Heart right ventricle (tissue), 16 donors: Measurements from ENCODE around the gene TRAPPC14. TPM values are rescaled to one million over a fixed set of nuclear protein-coding genes. Genes with fewer than 3 reads are reported as not detected.

ENCODE experiments used
- ATAC-seq, 8 donors: fragments of 200-7000 bp; cut with Tn5 transposase; one replicate each; pipeline ENCODE4 v1.9.1; 2020; ENCODE audit warnings: mild to moderate bottlenecking in 8 of 8, moderate library complexity in 8 of 8, moderate number of reproducible peaks in 1 of 8
- DNase-seq, 2 donors: peaks; one replicate each; pipeline ENCODE4 v3.0.0-alpha.2; 2020
- H3K27ac ChIP-seq, 10 donors: fragments of 200-600 bp; sonication (generic) in 2 of 10; one replicate each; pipeline versions ENCODE4 v1.5.0 to v1.8.0; 2020 to 2022; ENCODE audit warnings: mild to moderate bottlenecking in 3 of 10
- H3K27me3 ChIP-seq, 7 donors: fragments of 200-600 bp; one replicate each; pipeline ENCODE4 v1.8.0; 2021 to 2022; ENCODE audit warnings: mild to moderate bottlenecking in 2 of 7
- H3K36me3 ChIP-seq, 9 donors: fragments of 200-600 bp; sonication (generic) in 1 of 9; one replicate each; pipeline versions ENCODE4 v1.5.0 to v1.8.0; 2020 to 2022; ENCODE audit warnings: mild to moderate bottlenecking in 2 of 9
- H3K4me1 ChIP-seq, 9 donors: fragments of 200-600 bp; sonication (generic) in 1 of 9; one replicate each; pipeline versions ENCODE4 v1.5.0 to v1.8.0; 2020 to 2022; ENCODE audit warnings: mild to moderate bottlenecking in 4 of 9
- H3K4me3 ChIP-seq, 10 donors: fragments of 200-600 bp; sonication (generic) in 2 of 10; one replicate each; pipeline versions ENCODE4 v1.5.0 to v1.8.0; 2020 to 2022; ENCODE audit warnings: mild to moderate bottlenecking in 7 of 10, moderate library complexity in 2 of 10
- H3K9me3 ChIP-seq, 11 donors: fragments of 200-600 bp in 10 of 11; sonication (generic) in 2 of 11; one replicate each; pipeline versions ENCODE4 v1.5.0 to v1.8.0; 2013 to 2022; ENCODE audit warnings: mild to moderate bottlenecking in 2 of 11, control low read depth in 1 of 11, moderate library complexity in 1 of 11
- CTCF ChIP-seq, 9 donors: fragments of 200-600 bp; sonication (generic) in 2 of 9; IDR thresholded peaks; one replicate each; pipeline versions ENCODE4 v1.5.0 to v1.8.0; 2021 to 2022; ENCODE audit warnings: antibody characterized with exemption in 9 of 9, mild to moderate bottlenecking in 5 of 9, moderate library complexity in 1 of 9
- WGBS, 2 donors: extraction: QIAGEN DNeasy Blood & Tissue Kit; methylation state at CpG; one replicate each; pipeline ENCODE4 v1.1.7; 2013; ENCODE audit warnings: inconsistent platforms in 1 of 2; 5-methylcytosine and 5-hydroxymethylcytosine counted together
- intact Hi-C, 10 donors: fragments of 100-400 bp; cut with DNase I; formaldehyde crosslinking; loops; one replicate each; pipeline versions ENCODE4 v1.11.1 to v1.14.2; 2022
- polyA plus RNA-seq, 2 donors: library from polyadenylated mRNA; stranded (reverse); fragments of 200-250 nt; gene quantifications; one replicate each; pipeline ENCODE4 v1.2.3, GENCODE V29; 2013
- total RNA-seq, 10 donors: library from RNA; stranded (reverse); fragmentation: NEBNext Ultra II Directional in 3 of 10; extraction: Animal tissue kit (Norgen Biotek cat#: 25700) in 3 of 10; gene quantifications; one replicate each; pipeline versions ENCODE4 v1.2.1 to v1.2.4, GENCODE V29; 2021 to 2023
- donor health status: Arrhythmogenic right ventricular cardiomyopathy.
- donor health status: ischemic (EF 13 %, LVEDD 7.1; RV severe dilation, severe dysfunction).
- donor health status: healthy with polysubstance abuse.
- donor health status: DM: no; HTN: yes; CAD: no.
- donor health status: DM: no; HTN: no; CAD: no.
- donor health status: ischemic (EF 25% LVEDD 6.9; RV normal size, moderate dysfunction).
- donor health status: ischemic (EF 25% LVEDD 5.7; RV mildly dilated, moderate dysfunction).
- donor health status: healthy.
- donor health status: DM: yes; HTN: yes; CAD: no.
- donor health status: Ischemic cardiomyopathy.
- donor health status: ischemic (EF 35%, LVEDD 5.7; RV mildly dilated, moderate dysfunction).
- donor health status: nonischemic (EF 11% LVEDD 7.7; RV severe dilation, severe dysfunction).
- donor health status: DM: yes; HTN: yes; CAD: no.
- donor health status: PGD.
- donor health status: ischemic (EF 29% LVEDD 5.4; RV normal size, mild dysfunction).
- donor health status: nonischemic (EF 23%, LVEDD 6.1; RV moderate dilation, normal function).

TRAPPC14 gene
- total and polyA plus RNA-seq, 12 donors, result 3.9 to 17.5 (median 7.7) TPM

GRCh38 chr7:100156331-100157068, 2.0 kb downstream of the TRAPPC14 start:
- DNase-seq, result no peak
- intact Hi-C loops, result loop anchor here in 1 of 10 donors (10.0 kb wide), 1 partner anchor 58 kb away; the partner anchor contains the start of gene PVRIG
- Histone ChIP-seq H3K27me3 (no peaks in the 10 kb centered on the region), H3K36me3 (peaks cover 0 to 56% (median 32%) of the 10 kb centered on the region in 9 donors), H3K4me3 (peak overlapping the region in 1 of 10 donors; percentile 99), H3K4me1 (peaks cover 7 to 68% (median 20%) of the 10 kb centered on the region in 9 donors), H3K9me3 (no peaks in the 10 kb centered on the region), H3K27ac (peak overlapping the region in 5 of 10 donors; percentile 87 to 97 (median 90))
- no peak for ATAC-seq
- TF ChIP-seq CTCF (IDR thresholded peaks at IDR 0.05), result no peak
- WGBS, 2 donors, result 78 to 85% methylated on average over 16 of the region's 16 CpGs

- TF ChIP-seq CTCF (IDR thresholded peaks at IDR 0.05), result no peak
- Histone ChIP-seq H3K4me1 (peaks cover 7 to 73% (median 20%) of the 10 kb centered on the region in 9 donors), H3K9me3 (no peaks in the 10 kb centered on the region), H3K27me3 (no peaks in the 10 kb centered on the region), H3K36me3 (peaks cover 0 to 63% (median 32%) of the 10 kb centered on the region in 9 donors), H3K27ac (no peak overlapping the region), H3K4me3 (no peak overlapping the region)
- no peak for ATAC-seq
- DNase-seq, result no peak
- intact Hi-C loops, result loop anchor here in 1 of 10 donors (10.0 kb wide), 1 partner anchor 59 kb away; the partner anchor contains the start of gene PVRIG
- 80 to 81% methylated on average over 20 of the region's 20 CpGs for WGBS, 2 donors
These were observed 2.8 kb downstream of the TRAPPC14 start for GRCh38 chr7:100155553-100156317.

- H3K9me3 ChIP-seq, result no peaks in the 10 kb centered on the region
- no peak overlapping the region for H3K4me3 ChIP-seq
- H3K27ac ChIP-seq, result no peak overlapping the region
- H3K36me3 ChIP-seq, result peaks cover 0 to 67% (median 32%) of the 10 kb centered on the region in 9 donors
- WGBS, 2 donors, result 68 to 74% methylated on average over 28 to 30 of the region's 30 CpGs
- intact Hi-C loops, result loop anchor here in 1 of 10 donors (10.0 kb wide), 1 partner anchor 60 kb away; the partner anchor contains the start of gene PVRIG
- no peak for TF ChIP-seq CTCF (IDR thresholded peaks at IDR 0.05)
- ATAC-seq (peak in 1 of 8 donors; percentile 3), DNase-seq (no peak)
- H3K4me1 ChIP-seq, result peaks cover 8 to 82% (median 24%) of the 10 kb centered on the region in 9 donors
- no peaks in the 10 kb centered on the region for H3K27me3 ChIP-seq
These were observed 3.7 kb downstream of the TRAPPC14 start for GRCh38 chr7:100154651-100155491.
